HepG2 (cell line): ENCODE results near the gene EFCAB11. TPM values are rescaled to one million over a fixed set of nuclear protein-coding genes. Genes with fewer than 3 reads are reported as not detected.

ENCODE experiments used
- DNMT3B ChIP-seq: conservative IDR thresholded peaks from 2 replicates; pipeline ENCODE4 v1.6.1; 2016; ENCODE audit warnings: missing biosample characterization, control low read depth
- ELF3 ChIP-seq: IDR thresholded peaks from 2 replicates; pipeline ENCODE4 v1.6.1; 2016; ENCODE audit warnings: missing genetic modification reagents, missing compliant biosample characterization
- FOXJ3 ChIP-seq: sonication (generic); formaldehyde crosslinking; IDR thresholded peaks from 2 replicates; pipeline ENCODE4 v1.4.0; 2020; ENCODE audit warnings: missing genetic modification reagents, mild to moderate bottlenecking, borderline replicate concordance
- FOXP4 ChIP-seq: sonication (generic); formaldehyde crosslinking; IDR thresholded peaks from 2 replicates; pipeline ENCODE4 v1.4.0; 2020; ENCODE audit warnings: missing genetic modification reagents
- HMGXB4 ChIP-seq, 2 experiments: sonication (generic) in 1 of 2; formaldehyde crosslinking in 1 of 2; IDR thresholded peaks; 2 replicates each; pipeline versions ENCODE4 v1.4.0 to v1.6.1; 2018 to 2020; ENCODE audit warnings: missing genetic modification reagents in 2 of 2, borderline replicate concordance in 1 of 2, low read depth in 1 of 2, mild to moderate bottlenecking in 1 of 2, missing biosample characterization in 1 of 2
- JUND ChIP-seq: sonication (generic); formaldehyde crosslinking; IDR thresholded peaks from 2 replicates; pipeline ENCODE4 v1.8.0; 2022; ENCODE audit warnings: mild to moderate bottlenecking, missing genetic modification reagents
- KDM2A ChIP-seq: sonication (generic); formaldehyde crosslinking; IDR thresholded peaks from 2 replicates; pipeline ENCODE4 v1.4.0; 2020; ENCODE audit warnings: low read depth, missing genetic modification reagents, borderline replicate concordance
- MAFF ChIP-seq: IDR thresholded peaks from 2 replicates; pipeline ENCODE4 v1.6.1; 2011; ENCODE audit warnings: low read depth, low read length, improper control_type of control experiment
- MYC ChIP-seq: sonication (generic); formaldehyde crosslinking; IDR thresholded peaks from 2 replicates; pipeline ENCODE4 v1.9.0; 2021; ENCODE audit warnings: missing genetic modification reagents, borderline replicate concordance
- NFE2L1 ChIP-seq: sonication (generic); formaldehyde crosslinking; IDR thresholded peaks from 2 replicates; pipeline ENCODE4 v1.4.0; 2020; ENCODE audit warnings: missing genetic modification reagents, mild to moderate bottlenecking, borderline replicate concordance
- NFE2L2 ChIP-seq: fragments of 150-350 bp; IDR thresholded peaks from 2 replicates; pipeline ENCODE4 v1.6.1; 2014; ENCODE audit warnings: low read length
- NR2C2 ChIP-seq: sonication (generic); formaldehyde crosslinking; IDR thresholded peaks from 2 replicates; pipeline ENCODE4 v1.4.0; 2020; ENCODE audit warnings: missing genetic modification reagents, mild to moderate bottlenecking, moderate library complexity, borderline replicate concordance
- PLRG1 ChIP-seq: fragments of 450-650 bp; conservative IDR thresholded peaks from 2 replicates; pipeline ENCODE4 v1.6.1; 2016
- STAG1 ChIP-seq: sonication (generic); formaldehyde crosslinking; IDR thresholded peaks from 2 replicates; pipeline ENCODE4 v1.4.0; 2020; ENCODE audit warnings: missing genetic modification reagents
- TEAD3 ChIP-seq: optimal IDR thresholded peaks from 2 replicates; pipeline ENCODE3; 2016; ENCODE audit warnings: borderline replicate concordance
- ZBTB26 ChIP-seq: IDR thresholded peaks from 2 replicates; pipeline ENCODE4 v1.6.1; 2016; ENCODE audit warnings: missing compliant biosample characterization, missing genetic modification reagents, borderline replicate concordance
- ZNF253 ChIP-seq: sonication (generic); formaldehyde crosslinking; IDR thresholded peaks from 2 replicates; pipeline ENCODE4 v1.8.0; 2022; ENCODE audit warnings: mild to moderate bottlenecking, missing genetic modification reagents, borderline replicate concordance
- ZNF556 ChIP-seq: sonication (generic); formaldehyde crosslinking; IDR thresholded peaks from 2 replicates; pipeline ENCODE4 v1.4.0; 2020; ENCODE audit warnings: mild to moderate bottlenecking, missing genetic modification reagents, borderline replicate concordance
- ZSCAN9 ChIP-seq: IDR thresholded peaks from 2 replicates; pipeline ENCODE4 v1.6.1; 2016; ENCODE audit warnings: borderline replicate concordance
- polyA plus RNA-seq, 8 experiments: library from polyadenylated mRNA; depleted of rRNA in 3 of 8; stranded (reverse) in 7 of 8; unstranded in 1 of 8; fragments of >200 nt; fragmentation: Illumina TruSeq in 4 of 8; extraction: Trizol in 4 of 8; gene quantifications; 2 replicates each; pipeline versions ENCODE4 v1.2.1 to v1.2.3, GENCODE V29; 2011 to 2016; ENCODE audit warnings: low read depth in 4 of 8, missing spikeins in 1 of 8, mixed read lengths in 1 of 8; ENCODE audit not compliant: insufficient read depth in 1 of 8
- total RNA-seq, 5 experiments: library from RNA; depleted of rRNA; stranded (reverse); fragments of >200 nt; fragmentation: Illumina TruSeq; extraction: Trizol; gene quantifications; 2 replicates each; pipeline ENCODE4 v1.2.3, GENCODE V29; 2016; ENCODE audit warnings: low read depth in 1 of 5

EFCAB11 gene
- total and polyA plus RNA-seq, 2 of the 13 experiments (the other 11 are each of a cell fraction or from before 2014, with no cell fraction given) = 8.2 to 31.5 TPM

GRCh38 chr14:89773644-89774316 lies 180.8 kb downstream of the EFCAB11 start (continued):
- peak; percentile 56; the same call in 1 of the 2 replicates for TF ChIP-seq FOXP4 (CRISPR knock-in tag)
- peak; percentile 57; the same call in 1 of the 2 replicates for TF ChIP-seq JUND (CRISPR knock-in tag)
- no peak for TF ChIP-seq ZNF253 (CRISPR knock-in tag)
- TF ChIP-seq NFE2L1 (CRISPR knock-in tag) = peak; percentile 94; the same call in 1 of the 2 replicates
- peak; percentile 27; the same call in 1 of the 2 replicates for TF ChIP-seq STAG1 (CRISPR knock-in tag)
- peak; percentile 12; the same call in 1 of the 2 replicates for TF ChIP-seq ELF3 (CRISPR knock-in tag)
- TF ChIP-seq HMGXB4 (CRISPR knock-in tag; IDR thresholded peaks at IDR 0.05; ENCODE audit: borderline replicate concordance in 1 of 2, low read depth in 1 of 2) = 0 out of 4 replicates have a peak, but pooled peaks of 1 of the 2 experiments have one; percentile 33
- 0 out of 2 replicates have a peak, but pooled peaks have one; percentile 34 for TF ChIP-seq ZSCAN9
- TF ChIP-seq TEAD3 (CRISPR knock-in tag) = peak; percentile 16
- TF ChIP-seq FOXJ3 = peak; percentile 55; the same call in 1 of the 2 replicates
- no peak for TF ChIP-seq DNMT3B
- no peak; the same call in 1 of the 2 replicates for TF ChIP-seq KDM2A (CRISPR knock-in tag)
- peak; percentile 85; the same call in 1 of the 2 replicates for TF ChIP-seq NFE2L2
- peak; percentile 53; the same call in 1 of the 2 replicates for TF ChIP-seq MYC (CRISPR knock-in tag)
- TF ChIP-seq ZBTB26 (CRISPR knock-in tag) = 0 out of 2 replicates have a peak, but pooled peaks have one; percentile 25
- TF ChIP-seq MAFF = peak; percentile 63; the same call in 1 of the 2 replicates
- 0 out of 2 replicates have a peak, but pooled peaks have one; percentile 19 for TF ChIP-seq NR2C2
- TF ChIP-seq PLRG1 = no peak
- TF ChIP-seq ZNF556 = peak; percentile 81; the same call in 1 of the 2 replicates
